Measurements from ENCODE around the gene ORAI2. TPM values are rescaled to one million over a fixed set of nuclear protein-coding genes. Genes with fewer than 3 reads are reported as not detected.
"Not testable (repeated sequence)": the region's sequence is repeated elsewhere in the genome, so short reads cannot be mapped to it uniquely, and the experiment has no call there.

The ORAI2 gene
- total RNA-seq, 3 donors from 2014 or later: 2.8 to 9.8 (median 7.5) TPM

GRCh38 chr7:102494026-102494425 lies 60.7 kb downstream of the ORAI2 start:
- H3K36me3 ChIP-seq (ENCODE audit: low read depth); H3K4me3 ChIP-seq; H3K9me3 ChIP-seq; intact Hi-C loops (cut with DNase I, micrococcal nuclease); H3K4me1 ChIP-seq (ENCODE audit: low read depth); ATAC-seq: not testable (repeated sequence)
- DNase-seq: peak; percentile 29 to 51 (median 46)

GRCh38 chr7:102494473-102495149 lies 61.2 kb downstream of the ORAI2 start:
- H3K9me3 ChIP-seq; H3K36me3 ChIP-seq (ENCODE audit: low read depth); intact Hi-C loops (cut with DNase I, micrococcal nuclease); DNase-seq; H3K4me3 ChIP-seq; H3K4me1 ChIP-seq (ENCODE audit: low read depth): not testable (repeated sequence)
- peak; percentile 57 for ATAC-seq

- ATAC-seq; H3K9me3 ChIP-seq; H3K36me3 ChIP-seq (ENCODE audit: low read depth); H3K4me3 ChIP-seq; intact Hi-C loops (cut with DNase I, micrococcal nuclease); H3K4me1 ChIP-seq (ENCODE audit: low read depth): not testable (repeated sequence)
- peak in 2 of 3 donors; percentile 12 to 23 for DNase-seq
Measured at GRCh38 chr7:102496861-102497260, 63.5 kb downstream of the ORAI2 start.

- H3K36me3 ChIP-seq (ENCODE audit: low read depth); ATAC-seq; H3K4me3 ChIP-seq; H3K9me3 ChIP-seq; intact Hi-C loops (cut with DNase I, micrococcal nuclease); H3K4me1 ChIP-seq (ENCODE audit: low read depth): not testable (repeated sequence)
- DNase-seq: peak in 2 of 3 donors; percentile 10 to 34
Measured at GRCh38 chr7:102497308-102497707, 63.9 kb downstream of the ORAI2 start.

DNA sequence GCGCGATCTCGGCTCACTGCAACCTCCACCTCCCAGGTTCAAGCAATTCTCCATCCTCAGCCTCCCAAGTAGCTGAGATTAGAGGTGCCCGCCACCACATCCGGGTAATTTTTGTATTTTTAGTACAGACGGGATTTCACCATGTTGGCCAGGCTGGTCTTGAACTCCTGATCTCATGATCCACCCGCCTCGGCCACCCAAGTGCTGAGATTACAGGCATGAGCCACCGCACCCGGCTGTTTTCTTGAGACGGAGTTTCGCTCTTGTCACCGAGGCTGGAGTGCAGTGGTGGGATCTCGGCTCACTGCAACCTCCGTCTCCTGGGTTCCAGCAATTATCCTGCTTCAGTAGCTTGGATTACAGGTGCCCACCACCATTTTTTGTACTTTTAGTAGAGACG lies 64.9 kb downstream of the ORAI2 start:
- H3K4me1 ChIP-seq (ENCODE audit: low read depth); ATAC-seq; H3K36me3 ChIP-seq (ENCODE audit: low read depth); intact Hi-C loops (cut with DNase I, micrococcal nuclease); H3K9me3 ChIP-seq; H3K4me3 ChIP-seq: not testable (repeated sequence)
- DNase-seq: peak in 1 of 3 donors; percentile 5

DNA sequence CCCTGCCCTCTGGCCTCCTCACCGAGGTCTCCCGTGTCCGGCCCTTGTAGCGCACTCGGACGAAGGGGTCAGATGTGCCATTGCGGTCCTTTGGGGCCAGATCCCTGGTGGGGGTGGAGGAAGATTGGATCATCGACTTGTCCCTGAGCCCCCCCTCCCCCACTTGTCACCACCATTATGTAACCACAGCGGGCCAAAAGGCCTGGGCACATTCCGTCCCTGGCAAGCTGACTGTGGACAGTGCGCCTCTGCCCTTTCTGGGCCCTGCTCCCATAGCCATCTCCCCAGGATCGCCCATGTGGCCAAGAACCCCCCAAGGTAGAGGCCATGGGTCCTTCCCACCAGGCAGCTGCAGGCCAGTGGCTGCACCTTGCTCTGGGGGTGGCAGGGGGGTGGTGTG lies 69.8 kb downstream of the ORAI2 start:
- H3K4me1 ChIP-seq (ENCODE audit: low read depth); DNase-seq; intact Hi-C loops (cut with DNase I, micrococcal nuclease); H3K36me3 ChIP-seq (ENCODE audit: low read depth); H3K4me3 ChIP-seq; H3K9me3 ChIP-seq: not testable (repeated sequence)
- peak; percentile 10 for ATAC-seq

DNA sequence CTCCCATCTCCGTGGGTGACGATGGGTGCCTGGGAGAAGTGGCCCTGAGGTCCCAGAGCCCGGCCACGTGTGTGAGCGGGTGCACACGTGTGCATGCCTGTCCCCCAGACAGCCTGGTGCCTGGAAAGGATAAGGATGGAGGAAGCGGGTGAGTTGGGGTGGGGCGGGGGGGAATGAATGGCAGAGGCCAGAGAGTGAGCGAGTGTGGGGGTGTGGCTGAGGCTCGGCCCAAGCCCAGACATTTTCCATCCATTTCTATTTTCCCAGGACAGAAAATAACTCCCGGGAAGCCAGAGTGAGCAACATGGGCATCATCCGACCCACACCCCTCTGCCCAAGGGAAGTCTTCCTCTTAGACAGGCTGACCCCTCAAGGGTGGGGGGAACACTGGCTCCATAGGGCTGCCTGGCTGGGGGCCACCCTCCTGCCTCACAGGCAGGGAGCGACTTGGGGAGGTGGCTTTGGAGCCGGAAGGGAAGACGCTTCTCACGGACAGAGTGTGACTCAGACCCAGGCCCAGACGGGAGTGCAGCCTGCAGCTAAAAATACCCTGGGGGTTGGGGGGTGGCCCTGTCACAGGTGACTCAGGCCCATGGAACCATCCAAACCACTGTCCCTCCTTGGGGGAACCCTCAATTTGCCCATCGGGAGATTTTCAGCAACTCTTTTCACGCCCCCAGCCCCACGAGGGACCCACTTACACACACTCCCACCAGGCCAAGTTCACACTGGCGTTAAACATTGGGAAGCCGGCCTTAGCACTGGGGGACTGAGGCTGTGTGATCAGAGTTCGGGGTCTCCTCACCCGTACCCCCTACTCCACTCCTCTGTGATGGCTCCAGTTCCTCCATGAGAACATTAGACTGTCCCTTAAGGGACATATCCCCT lies 72.2 kb downstream of the ORAI2 start:
- H3K9me3 ChIP-seq; H3K4me3 ChIP-seq; intact Hi-C loops (cut with DNase I, micrococcal nuclease); H3K4me1 ChIP-seq (ENCODE audit: low read depth); H3K36me3 ChIP-seq (ENCODE audit: low read depth); DNase-seq: not testable (repeated sequence)
- peak; percentile 22 for ATAC-seq

Small RNA genes within 50 kb of the gene (microRNA-seq; reads per million reads assigned to microRNA genes)
- 3.0 reads per million, percentile 14 among the genes with 10 or more reads in this experiment for gene MIR4467
- 2.8 reads per million, percentile 11 among the genes with 10 or more reads in this experiment for gene MIR5090
- not detected for gene MIR548O

Other genes starting within 250 kb of the ORAI2 start
- 1 to 10 TPM; 2.3 to 3.7 (median 2.7) TPM for gene SH2B2, start 146.7 kb upstream of the ORAI2 start, total RNA-seq
- gene SPDYE6, start 77.1 kb upstream of the ORAI2 start, total RNA-seq: not detected
- gene PRKRIP1, start 37.2 kb upstream of the ORAI2 start, total RNA-seq: 10 to 100 TPM; 15.1 to 24.1 (median 18.6) TPM
- 10 to 100 TPM in 1 of 3 donors, 1 to 10 TPM in 2; 8.4 to 11.1 (median 10.0) TPM for gene ALKBH4, start 31.3 kb downstream of the ORAI2 start, total RNA-seq
- 10 to 100 TPM; 12.7 to 17.6 (median 13.3) TPM for gene LRWD1, start 31.4 kb downstream of the ORAI2 start, total RNA-seq
- gene POLR2J, start 45.3 kb downstream of the ORAI2 start, total RNA-seq: 10 to 100 TPM; 44.0 to 59.3 (median 45.6) TPM
- 10 to 100 TPM in 2 of 3 donors, 1 to 10 TPM in 1; 8.0 to 30.8 (median 12.2) TPM for gene RASA4B, start 84.2 kb downstream of the ORAI2 start, total RNA-seq
- gene UPK3BL2, start 110.1 kb downstream of the ORAI2 start, total RNA-seq: 10 to 100 TPM in 2 of 3 donors, 1 to 10 TPM in 1; 9.7 to 23.9 (median 18.7) TPM
- not detected for gene SPDYE2, start 117.7 kb downstream of the ORAI2 start, total RNA-seq
- 10 to 100 TPM; 23.7 to 43.7 (median 27.5) TPM for gene POLR2J3, start 139.0 kb downstream of the ORAI2 start, total RNA-seq
- gene RASA4, start 183.2 kb downstream of the ORAI2 start, total RNA-seq: 10 to 100 TPM; 18.3 to 68.4 (median 21.5) TPM
- 10 to 100 TPM; 10.7 to 23.1 (median 12.3) TPM for gene UPK3BL1, start 209.2 kb downstream of the ORAI2 start, total RNA-seq
- gene SPDYE2B, start 216.7 kb downstream of the ORAI2 start, total RNA-seq: not detected
- 10 to 100 TPM in 1 of 3 donors, 1 to 10 TPM in 2; 6.5 to 14.7 (median 8.8) TPM for gene POLR2J2, start 238.1 kb downstream of the ORAI2 start, total RNA-seq